ENCODE data around the gene KCNK5.
A peak's percentile ranks its signal among the peaks of the same experiment; 100 is the strongest.

KCNK5 gene

DNA sequence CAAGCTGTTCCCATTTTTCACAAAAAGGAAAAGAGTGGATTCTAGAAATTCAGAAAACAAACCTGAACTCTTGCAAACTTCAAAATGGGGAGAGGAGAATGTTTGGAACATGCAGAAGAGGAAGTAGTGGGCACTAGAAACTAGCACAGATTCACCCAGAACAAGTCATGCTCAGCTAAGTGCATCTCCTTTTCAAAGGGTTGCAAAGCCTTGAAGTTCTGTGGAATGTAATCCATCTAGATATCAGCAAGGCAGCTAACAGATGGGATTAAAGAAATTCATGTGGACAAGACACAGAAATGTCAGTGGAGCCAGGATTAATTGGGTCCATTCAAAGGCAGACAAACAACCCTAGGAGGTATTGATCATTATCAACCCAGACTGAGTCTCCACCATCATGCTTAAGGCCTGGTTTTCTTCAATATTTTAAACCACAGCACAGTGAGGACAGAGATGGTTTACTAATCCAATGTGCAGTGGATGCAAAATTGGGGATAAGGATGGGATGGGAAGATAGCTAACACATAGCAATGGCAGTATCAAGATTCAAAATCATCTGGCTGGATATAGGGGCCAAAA lies 31.3 kb downstream of the KCNK5 start:
- no peak for DNase-seq (ENCODE audit: low read depth in 2 of 2)

DNA sequence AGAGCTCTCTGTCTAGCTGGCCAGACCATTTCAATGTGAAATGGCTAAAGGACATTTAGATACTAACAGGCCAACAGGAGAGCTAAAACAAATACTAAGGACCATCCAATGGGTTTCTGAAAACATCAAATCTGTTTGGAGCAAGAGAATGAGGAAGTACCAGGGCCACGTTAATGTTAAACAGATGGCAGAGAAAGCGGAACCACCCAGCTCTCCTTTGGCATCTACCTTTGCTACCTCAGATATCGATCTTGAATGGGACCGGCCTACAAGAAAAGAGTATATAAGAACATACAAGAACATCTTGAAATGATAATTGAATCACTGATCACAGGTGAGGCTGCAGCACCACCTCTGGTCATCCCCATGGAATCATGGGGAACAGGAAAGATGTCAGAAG lies 31.8 kb downstream of the KCNK5 start:
- DNase-seq (ENCODE audit: low read depth in 2 of 2) = no peak

DNA sequence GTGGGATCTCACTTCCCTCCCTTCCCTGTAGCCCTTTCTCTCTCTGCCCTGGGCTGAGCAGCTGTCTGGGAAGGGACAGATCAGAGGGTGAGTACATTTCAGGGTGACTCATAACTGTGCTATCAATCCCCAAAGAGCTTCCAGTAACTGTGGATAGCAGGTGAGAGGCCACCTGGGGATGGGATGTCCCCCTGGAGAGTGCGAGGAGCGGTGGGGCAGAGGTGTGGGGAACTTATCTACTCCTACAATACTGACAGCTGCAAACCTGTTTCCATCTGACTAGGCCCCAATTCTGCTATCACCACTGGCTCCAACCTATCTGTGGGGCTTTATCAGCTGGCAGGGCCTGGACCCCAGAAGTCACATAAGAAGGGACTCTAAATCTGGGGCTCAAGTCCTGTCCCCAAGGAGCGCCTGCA lies 32.6 kb downstream of the KCNK5 start:
- no peak for DNase-seq (ENCODE audit: low read depth in 2 of 2)

DNA sequence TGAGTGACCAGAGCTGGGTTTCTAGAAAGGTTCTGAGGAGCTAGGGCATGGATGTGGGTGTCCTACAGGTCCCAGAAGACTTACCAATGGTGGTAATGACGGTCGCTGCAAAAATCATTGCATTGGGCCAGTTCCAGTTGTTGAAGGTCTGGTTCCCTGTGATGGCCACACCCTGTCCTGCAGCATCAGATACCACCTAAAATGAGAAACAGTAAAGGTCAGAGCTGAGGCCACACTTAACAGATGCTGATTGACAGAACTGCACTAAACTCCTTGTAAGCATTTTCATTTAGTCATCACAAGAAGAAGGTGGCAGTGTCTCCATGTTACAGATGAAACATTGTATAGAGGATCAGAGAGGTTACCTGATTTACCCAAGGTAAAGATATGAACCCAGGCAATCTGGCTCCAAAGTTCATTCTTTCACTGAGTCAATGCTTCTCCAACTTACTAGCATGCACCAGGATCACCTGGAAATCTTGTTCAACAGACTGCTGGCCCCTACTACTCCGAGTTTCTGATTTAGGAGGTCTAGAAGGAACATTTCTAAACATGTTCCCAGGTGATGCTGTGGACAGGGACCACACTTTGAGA lies 33.4 kb downstream of the KCNK5 start:
- DNase-seq (ENCODE audit: low read depth in 2 of 2) = no peak

DNA sequence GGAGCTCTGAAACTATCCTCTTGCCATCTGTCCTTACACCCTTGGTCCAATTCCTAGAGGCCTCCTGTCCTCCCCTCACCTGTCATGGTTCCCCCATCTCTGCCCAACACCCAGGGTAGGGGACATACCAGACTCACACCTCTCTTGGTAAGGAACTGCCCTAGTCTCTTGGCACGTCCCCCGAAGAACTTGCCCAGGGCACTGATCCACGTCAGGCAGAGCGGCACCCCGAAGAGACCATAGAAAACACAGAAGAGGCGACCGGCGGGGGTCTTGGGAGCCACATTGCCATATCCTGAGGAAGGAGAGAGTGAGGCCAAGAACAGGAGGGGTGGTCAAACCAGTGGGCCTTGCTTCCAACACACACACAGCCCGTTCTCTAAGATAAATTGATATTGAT lies 34.8 kb downstream of the KCNK5 start:
- no peak for DNase-seq (ENCODE audit: low read depth in 2 of 2)

DNA sequence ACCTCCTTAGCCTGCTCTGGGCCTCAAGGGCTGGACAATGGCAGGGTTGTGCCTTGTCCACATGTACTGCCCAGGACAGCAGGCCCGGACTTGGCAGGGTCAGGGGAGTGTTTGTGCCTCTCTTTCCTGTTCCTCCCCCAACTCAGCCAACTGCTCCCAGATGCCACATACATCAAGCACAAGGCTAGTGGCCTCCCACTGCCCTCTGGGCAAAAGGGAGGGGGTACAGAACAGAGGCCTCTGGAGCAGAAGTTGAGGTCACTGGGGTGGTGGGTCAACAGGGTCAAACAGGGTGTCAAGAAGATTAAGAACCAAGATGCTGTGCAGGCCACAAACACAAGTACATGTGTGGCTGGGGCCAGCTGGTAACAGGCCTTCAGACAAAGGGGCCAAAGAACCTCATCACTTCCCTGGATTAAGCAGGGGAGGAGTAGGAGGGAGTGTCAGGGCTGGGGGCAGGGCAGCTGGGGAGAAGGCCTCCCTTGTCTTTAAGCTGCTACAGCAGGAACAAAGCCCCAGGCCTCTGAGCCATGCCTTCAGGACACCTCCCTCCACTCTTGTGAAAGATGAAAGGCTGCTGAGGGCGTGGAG lies 36.0 kb downstream of the KCNK5 start:
- no peak for DNase-seq (ENCODE audit: low read depth in 2 of 2)

DNA sequence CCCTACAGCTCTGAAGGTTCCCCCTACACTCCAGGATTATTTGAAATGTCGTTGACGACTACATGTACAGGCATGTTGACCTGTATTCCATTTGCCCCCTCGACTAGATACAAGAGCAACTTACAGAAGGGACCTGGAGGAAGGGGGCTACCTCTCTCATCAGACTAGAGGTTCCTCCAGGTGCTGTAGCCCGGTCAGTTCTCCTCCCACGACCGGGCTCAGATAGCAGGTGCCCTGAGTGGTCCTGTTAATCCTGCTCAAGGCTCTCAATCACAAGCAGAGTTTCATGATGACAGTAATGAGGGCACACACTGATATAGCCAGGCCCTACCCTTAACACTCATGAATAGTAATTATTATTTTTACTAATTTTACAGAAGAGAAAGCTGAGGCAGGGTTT lies 36.5 kb downstream of the KCNK5 start:
- no peak for DNase-seq (ENCODE audit: low read depth in 2 of 2)

DNA sequence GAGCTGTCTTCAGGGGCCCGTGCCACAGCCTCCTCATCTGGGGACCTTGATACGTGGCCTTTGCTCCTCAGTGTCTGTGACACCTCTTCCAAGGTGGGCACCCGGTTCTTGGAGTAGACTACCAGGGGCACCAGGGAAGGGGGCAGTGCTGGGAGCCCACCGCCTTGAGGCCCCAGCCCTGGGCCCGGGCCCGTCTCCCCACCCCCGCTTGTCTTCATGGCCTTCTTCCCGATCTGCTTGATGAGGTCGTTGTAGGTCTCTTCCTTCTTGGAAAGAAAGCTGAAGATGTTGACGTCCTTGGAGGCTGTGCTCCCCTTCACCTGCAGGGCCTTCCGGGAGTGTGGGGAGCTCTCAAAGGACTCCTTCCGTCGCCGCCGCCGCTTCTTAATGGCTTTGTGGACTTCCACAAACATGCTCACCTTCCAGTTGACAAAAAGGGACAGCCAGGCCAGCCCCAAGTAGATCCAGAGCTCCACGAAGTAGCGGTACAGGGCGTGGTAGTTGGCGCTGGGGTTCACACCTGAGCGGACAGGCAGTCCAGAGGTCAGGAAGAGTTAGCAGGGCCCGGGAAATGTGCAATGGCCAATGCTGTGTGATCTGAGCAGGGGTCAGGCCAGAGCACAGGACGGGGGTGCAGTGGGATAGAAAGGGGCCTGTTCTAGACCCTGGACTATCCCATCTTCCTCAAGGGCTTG lies 37.9 kb downstream of the KCNK5 start:
- DNase-seq (ENCODE audit: low read depth in 2 of 2) = no peak

DNA sequence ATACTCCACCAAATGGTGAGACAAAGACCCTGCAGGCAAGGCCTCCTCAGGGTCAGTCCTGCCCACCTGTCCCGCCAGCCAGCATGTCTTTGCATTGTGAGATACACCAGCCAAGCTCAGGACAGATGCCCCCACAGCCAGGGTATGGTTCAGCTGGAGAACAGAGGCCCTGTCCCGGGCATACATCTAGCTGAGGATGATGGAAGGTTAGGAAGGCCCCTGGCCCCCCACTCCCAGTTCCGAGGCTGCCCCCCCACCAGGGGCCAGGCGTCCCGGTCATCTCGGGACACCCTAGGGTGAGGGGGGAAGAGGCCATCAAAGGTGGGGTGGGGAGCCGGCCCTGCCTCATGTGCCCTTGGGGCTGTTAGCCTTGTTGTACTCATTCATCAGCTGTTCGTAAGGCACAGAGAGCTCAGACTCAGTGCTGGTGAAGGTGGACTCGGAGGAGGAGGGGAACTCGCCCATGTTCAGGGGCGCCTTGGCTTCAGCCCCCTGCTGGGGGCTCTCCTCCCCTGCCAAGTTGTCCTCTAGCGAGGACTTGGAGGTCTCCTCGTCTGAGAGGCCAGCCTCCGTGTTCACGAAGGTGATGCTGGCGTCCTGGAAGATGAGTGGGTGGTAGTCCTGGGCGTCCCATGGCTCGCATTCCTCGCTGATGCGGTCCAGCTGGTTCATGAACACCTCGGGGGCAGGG lies 38.6 kb downstream of the KCNK5 start:
- DNase-seq (ENCODE audit: low read depth in 2 of 2) = no peak

DNA sequence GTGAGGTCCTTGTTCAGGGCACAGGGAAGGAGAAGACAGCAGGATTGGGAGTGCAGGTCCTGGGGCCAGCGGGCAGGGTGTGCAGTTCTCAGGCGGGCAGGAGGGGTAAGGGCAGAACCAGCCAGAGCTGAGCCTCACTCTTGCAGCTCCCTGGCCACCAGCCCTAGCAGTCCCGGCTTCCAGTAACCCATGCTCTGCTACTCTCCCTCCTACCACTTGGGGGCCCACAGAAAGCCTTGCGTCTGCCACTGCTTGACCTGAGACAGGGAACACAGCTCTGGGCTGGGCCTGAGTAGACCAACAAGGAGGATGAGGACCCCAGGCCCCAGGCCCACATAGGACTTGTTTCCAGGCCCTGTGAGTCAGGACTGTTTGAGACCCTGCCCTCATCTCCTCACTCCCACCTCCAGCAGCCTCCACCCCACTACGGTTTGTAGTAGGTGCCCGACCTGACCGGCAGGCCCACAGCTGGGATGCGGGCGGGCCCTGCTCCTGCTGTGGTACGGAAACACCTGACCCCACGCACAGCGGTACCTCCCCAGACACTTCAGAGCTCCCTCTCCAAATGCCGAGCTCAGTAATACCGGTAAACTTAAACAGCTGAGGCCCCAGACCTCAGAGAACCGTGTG lies 39.2 kb downstream of the KCNK5 start:
- no peak for DNase-seq (ENCODE audit: low read depth in 2 of 2)

DNA sequence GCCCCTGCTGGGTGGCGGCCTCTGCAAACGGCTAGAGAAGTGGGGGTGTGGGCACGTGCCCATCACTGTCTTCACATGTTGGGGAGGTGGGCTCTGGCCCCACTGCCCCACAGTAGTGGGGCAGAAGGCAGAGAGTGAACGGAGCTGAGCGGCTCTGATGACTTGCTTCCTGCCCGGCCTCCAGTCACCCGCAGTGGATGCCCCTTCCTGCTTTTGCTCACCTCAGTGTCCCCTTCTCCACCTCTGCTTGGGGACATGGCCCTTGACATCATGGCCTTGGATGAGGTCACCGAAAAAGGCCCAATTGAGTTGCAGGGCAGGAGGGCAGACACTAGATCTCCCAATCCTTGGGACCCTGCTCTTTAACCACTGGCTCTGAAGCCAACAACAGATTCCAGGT lies 40.1 kb downstream of the KCNK5 start:
- DNase-seq (ENCODE audit: low read depth in 2 of 2) = no peak

DNA sequence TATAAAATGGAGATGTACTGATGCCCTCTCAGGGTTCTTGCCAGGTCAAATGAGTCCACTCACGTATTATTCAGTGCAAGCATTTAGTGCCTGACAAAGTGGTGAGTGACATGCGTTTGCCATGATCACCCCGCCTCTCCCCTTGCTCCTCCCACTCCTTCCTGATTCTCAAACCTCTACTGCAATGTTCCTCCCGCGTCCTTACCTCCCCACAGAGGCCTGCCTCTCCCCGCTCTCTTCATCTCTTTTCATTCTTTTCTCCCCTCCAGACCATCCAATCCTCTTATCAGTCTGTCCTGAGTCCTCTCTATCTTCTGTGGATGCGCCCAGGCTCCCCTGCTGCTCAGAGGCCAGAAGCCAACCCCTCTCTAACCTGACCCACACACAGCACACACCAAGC lies 40.7 kb downstream of the KCNK5 start:
- peak in 1 of 2 donors; percentile 12 for DNase-seq (ENCODE audit: low read depth in 2 of 2)

DNA sequence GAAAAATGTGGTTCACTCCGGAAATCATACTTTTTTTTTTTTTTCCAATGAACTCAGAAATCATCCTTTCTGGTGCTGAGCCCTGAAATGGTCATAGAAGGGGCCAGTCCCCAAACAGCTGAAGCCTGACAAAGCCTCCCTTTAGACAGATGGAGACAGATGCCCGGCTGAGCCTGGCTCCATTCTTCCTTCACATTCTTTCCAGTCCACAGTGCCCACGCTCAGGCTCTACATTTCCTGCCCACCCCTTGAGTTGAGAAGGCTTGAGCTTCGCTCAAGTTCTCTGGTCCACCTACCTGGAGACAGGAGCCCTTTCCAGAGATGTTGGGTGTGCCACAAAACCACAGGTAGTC lies 41.2 kb downstream of the KCNK5 start:
- no peak for DNase-seq (ENCODE audit: low read depth in 2 of 2)

DNA sequence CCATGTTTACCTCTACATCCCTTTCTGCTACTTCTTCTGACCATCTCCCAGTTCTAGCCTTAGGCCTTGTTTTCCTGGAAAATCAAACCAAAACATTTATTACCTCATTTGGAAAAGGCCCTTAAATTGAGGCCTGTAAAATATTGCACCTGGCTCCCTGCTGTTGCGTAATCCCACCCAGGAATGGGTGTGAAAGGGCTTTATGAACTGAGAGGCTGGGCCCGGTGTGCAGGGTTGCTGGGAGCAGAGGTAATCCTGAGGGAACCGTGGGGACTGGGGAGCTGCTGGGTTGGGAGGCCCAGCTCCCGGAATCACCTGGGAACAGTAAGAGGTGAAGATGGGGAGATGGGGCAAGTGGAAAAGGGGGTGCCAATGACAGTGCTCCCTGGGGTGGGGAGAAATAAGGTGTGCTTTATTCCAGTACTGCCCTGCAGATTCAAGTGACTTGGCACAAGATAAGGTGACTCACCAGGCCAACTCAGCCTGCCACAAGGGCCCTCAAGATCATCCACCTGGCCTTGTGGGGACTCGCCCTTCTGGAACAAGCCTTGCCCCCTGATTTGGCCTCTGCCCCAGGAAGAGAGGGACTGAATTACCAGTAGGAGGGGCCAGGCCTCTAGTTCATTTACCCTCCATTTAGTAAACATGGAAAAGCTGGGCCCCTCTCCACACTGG lies 44.2 kb downstream of the KCNK5 start:
- DNase-seq (ENCODE audit: low read depth in 2 of 2) = no peak

DNA sequence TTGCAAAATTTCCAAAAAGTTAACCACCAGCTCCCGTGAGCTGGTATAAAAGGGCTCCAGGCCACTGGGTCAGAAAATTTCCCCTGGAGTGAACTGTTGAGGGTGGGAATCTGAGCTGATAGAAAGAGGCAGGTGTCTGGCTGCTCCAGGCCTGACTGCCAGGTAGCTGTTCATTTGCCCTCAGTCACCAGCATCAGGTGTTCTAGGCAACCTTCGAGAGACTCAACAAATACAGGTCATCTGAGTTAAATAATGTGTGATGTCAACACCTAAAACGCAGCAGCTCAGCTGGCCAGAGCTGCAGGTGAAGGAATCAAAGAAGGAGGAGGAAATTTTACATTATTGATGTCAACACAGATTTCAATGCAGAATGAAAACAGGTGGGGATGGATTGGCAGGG lies 46.7 kb downstream of the KCNK5 start:
- no peak for DNase-seq (ENCODE audit: low read depth in 2 of 2)

DNA sequence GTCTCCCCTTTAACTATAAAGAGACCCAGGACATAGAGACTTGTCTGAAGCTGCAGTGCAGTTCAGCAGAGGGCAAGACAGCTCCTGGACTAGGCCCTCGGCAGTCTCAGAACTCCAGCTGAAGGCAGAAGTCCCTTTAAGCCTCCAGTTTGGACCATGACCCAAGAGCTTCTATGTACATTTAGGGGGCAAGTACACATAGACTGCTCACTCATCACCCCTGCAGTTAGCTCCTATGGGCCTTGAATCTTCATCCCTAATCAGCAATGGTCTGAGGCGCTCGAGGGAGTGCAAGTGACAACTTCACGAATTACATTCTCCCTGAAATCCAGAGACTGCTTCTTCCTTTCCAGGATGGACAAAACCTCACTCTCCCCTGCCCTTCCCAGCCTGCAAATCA lies 47.4 kb downstream of the KCNK5 start:
- DNase-seq (ENCODE audit: low read depth in 2 of 2) = no peak

DNA sequence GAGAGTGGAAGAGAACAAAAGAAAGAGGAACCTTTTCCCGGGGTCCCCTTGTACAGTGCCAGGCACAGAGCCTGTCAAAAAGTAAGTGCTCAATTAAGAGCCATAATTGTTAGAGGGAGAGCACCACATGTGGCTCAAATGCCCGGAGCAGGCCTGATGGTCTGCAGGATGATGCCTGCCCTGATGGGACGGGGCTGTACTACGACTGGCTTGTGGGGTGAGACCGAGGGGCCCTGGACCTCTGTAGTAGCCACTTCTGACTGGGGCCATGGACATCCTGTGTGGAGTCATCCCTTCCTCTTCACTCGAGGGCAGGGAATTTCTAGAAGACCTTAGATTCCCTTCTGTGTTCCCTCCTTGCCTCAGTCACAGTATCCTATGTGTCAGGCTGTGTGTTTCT lies 47.9 kb downstream of the KCNK5 start:
- DNase-seq (ENCODE audit: low read depth in 2 of 2) = no peak

DNA sequence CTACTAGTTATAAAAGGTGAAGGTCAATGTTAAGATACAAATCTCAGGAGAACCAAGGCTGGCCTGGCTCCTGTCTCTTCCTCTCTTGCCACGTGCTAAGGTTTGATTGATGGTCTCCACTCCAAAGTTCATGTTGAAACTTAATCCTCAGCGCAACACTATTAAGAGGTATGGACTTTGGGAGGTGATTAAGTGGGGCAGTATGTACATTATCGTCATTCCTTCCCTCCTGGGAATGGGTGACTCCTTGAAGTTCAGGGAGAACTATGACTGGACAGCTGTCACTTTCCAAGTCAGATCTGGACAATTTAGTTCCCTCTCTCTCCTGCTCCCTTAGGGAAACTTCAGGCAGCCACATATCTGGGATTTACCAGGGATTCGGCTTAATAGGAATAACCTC lies 50.5 kb downstream of the KCNK5 start:
- no peak for DNase-seq (ENCODE audit: low read depth in 2 of 2)

DNA sequence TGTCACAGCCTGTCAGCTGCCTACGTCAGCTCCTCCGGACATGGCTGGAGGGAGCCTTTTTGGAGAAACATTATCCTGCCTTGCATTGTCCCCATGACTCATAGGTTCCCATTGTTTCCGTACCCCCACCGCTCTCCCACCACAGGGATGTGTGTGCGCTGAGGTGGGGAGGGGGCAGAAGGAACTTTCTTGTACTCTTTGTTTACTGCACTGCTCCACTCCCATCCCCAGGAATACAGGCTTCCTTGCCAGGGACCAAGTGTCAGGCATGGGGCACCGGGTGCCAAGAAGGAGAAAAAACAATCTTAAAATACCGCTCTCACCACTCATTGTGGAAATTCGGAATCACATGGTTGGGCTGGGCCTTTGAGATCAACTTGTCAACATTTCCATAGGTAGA lies 51.0 kb downstream of the KCNK5 start:
- no peak for DNase-seq (ENCODE audit: low read depth in 2 of 2)

DNA sequence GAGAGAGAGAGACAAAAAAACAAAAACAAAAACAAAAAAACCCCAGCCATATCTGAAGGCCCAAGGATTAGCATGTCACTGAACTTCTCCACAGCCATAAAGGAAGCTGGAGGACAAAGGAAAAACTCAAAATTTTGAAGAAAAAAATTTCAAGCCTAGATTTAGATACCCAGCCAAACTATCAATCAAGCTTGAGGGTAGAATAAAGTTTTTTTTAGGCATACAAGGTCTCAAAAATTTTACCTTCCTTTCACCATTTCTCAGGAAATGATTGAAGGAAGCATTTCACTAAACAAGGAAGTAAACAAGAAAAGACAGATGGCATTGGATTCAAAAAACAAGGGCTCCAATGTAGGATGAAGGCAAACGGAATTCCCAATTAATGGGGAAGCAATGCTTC lies 52.1 kb downstream of the KCNK5 start:
- no peak for DNase-seq (ENCODE audit: low read depth in 2 of 2)

DNA sequence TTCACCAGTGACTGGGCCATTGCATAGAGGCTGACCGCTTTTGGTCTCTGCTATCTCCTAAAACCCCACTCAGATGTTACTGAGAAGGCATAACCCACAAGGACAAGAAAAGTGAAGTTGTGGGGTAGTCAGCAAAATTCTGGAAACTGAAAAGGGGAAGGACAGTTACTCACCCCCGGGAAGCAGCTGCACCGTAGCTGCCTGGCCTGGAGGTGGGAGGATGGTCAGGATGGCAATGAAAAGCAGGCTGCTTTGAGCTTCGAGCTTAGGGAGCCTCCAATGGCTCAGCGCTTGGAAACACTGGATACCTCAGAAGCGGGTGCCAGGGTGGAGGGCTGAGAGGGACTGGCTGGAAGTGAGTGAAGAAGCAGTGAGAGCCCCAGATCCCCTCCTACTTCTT lies 56.0 kb downstream of the KCNK5 start:
- DNase-seq (ENCODE audit: low read depth in 2 of 2) = no peak

DNA sequence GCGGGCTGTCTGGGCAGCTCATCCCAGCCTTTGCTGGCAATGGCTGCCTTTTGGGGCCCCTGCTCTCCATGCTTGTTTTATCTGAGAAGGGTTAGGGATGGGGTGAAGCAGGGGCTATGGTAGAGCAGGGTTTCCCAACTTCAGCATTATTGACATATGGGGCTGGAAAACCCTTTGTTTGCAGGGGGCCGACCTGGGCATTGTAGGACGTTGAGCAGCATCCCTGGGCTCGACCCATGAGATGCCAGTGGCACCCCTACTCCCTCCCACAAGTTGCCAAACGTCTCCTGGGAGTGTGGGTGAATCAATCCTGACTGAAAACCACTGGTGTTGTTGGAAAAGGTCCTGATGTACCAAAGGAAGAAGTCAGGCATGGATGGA lies 56.9 kb downstream of the KCNK5 start:
- DNase-seq (ENCODE audit: low read depth in 2 of 2) = no peak

All from stimulated activated CD4-positive, alpha-beta T cell treated with anti-CD3 and anti-CD28 coated beads, Interleukin-1b, Interleukin-23, amount 100 ng/mL, for 4 hours (primary cell).